Osteoblast (primary cell): ENCODE measurements around the gene TUSC7. TPM values are rescaled to one million over a fixed set of nuclear protein-coding genes. Genes with fewer than 3 reads are reported as not detected.

ENCODE experiments used
- DNase-seq: peaks from one replicate; pipeline ENCODE4 v3.0.0; 2011; ENCODE audit warnings: low spot score, mixed read lengths; ENCODE audit not compliant: insufficient read length; ENCODE audit errors: missing footprints
- H2AFZ ChIP-seq: 2 replicates; pipeline ENCODE4 v1.6.0; 2011; ENCODE audit warnings: mild to moderate bottlenecking, low read length
- H3K27ac ChIP-seq: 2 replicates; pipeline ENCODE4 v1.5.1; 2011; ENCODE audit warnings: mild to moderate bottlenecking, low read depth, low read length, moderate library complexity
- H3K27me3 ChIP-seq: 2 replicates; pipeline ENCODE4 v1.6.0; 2012; ENCODE audit warnings: mild to moderate bottlenecking, control low read depth, inconsistent platforms, low read length, moderate library complexity; ENCODE audit not compliant: insufficient read depth
- H3K36me3 ChIP-seq: 2 replicates; pipeline ENCODE4 v1.5.1; 2011; ENCODE audit warnings: mild to moderate bottlenecking, low read length, control low read depth, moderate library complexity; ENCODE audit not compliant: insufficient read depth
- H3K4me1 ChIP-seq: 2 replicates; pipeline ENCODE4 v1.5.1; 2011; ENCODE audit warnings: mild to moderate bottlenecking, low read length, control low read depth, moderate library complexity; ENCODE audit not compliant: insufficient read depth
- H3K4me2 ChIP-seq: 2 replicates; pipeline ENCODE4 v1.6.0; 2011; ENCODE audit warnings: mild to moderate bottlenecking, low read length; ENCODE audit not compliant: insufficient read depth
- H3K4me3 ChIP-seq: fragments of 200-600 bp; sonication (generic); 3 replicates; pipeline ENCODE4 v1.5.1; 2012; ENCODE audit warnings: mild to moderate bottlenecking, low read length, inconsistent platforms; ENCODE audit not compliant: insufficient read depth
- H3K79me2 ChIP-seq: 2 replicates; pipeline ENCODE4 v1.6.0; 2012; ENCODE audit warnings: mild to moderate bottlenecking, low read length, control low read depth, inconsistent platforms; ENCODE audit not compliant: insufficient read depth
- H3K9me3 ChIP-seq: 2 replicates; pipeline ENCODE4 v1.5.1; 2011; ENCODE audit warnings: low read depth, low read length, control low read depth
- H4K20me1 ChIP-seq: 2 replicates; pipeline ENCODE4 v1.6.0; 2012; ENCODE audit warnings: mild to moderate bottlenecking, low read length, control low read depth; ENCODE audit not compliant: insufficient read depth
- CTCF ChIP-seq: IDR thresholded peaks from 2 replicates; pipeline ENCODE4 v1.5.1; 2011; ENCODE audit warnings: mild to moderate bottlenecking, low read depth, low read length, moderate library complexity; ENCODE audit errors: extremely low read depth
- total RNA-seq: library from RNA; depleted of rRNA; stranded (reverse); fragments of >200 nt; gene quantifications from 2 replicates; pipeline ENCODE4 v1.2.3, GENCODE V29; 2012

Gene TUSC7
- total RNA-seq, 1 donor = not detected

DNA sequence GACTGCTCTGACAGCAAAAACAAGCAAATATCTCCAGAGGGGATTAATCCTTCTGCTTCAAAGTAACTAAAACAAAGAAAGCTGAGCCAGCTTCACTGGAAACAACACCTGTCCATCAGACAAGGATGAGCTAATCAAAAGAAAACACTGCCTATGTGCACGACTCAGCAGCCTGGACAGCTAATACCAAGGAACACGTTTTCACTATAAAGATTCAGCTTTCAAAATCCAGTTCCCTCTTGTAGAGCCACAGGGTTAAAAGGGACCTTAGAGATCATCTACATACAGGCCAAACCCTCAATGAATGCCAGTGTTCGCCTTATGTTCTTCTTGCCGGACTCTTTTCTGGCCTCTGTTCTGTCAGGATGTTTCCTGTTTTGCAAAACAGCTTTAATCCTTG is 6.9 kb downstream of the TUSC7 start:
- Histone ChIP-seq H3K79me2 (no peaks in the 10 kb centered on the region), H3K4me3 (no peak overlapping the region), H4K20me1 (no peaks in the 10 kb centered on the region), H3K4me1 (no peaks in the 10 kb centered on the region), H2AFZ (no peak overlapping the region), H3K9me3 (no peaks in the 10 kb centered on the region), H3K27me3 (no peaks in the 10 kb centered on the region), H3K4me2 (no peak overlapping the region), H3K27ac (no peak overlapping the region), H3K36me3 (no peaks in the 10 kb centered on the region)
- DNase-seq = no peak
- TF ChIP-seq CTCF = no peak

GRCh38 chr3:116717566-116717965 is 8.0 kb downstream of the TUSC7 start:
- Histone ChIP-seq H3K27ac (no peak overlapping the region), H3K4me2 (no peak overlapping the region), H3K4me1 (no peaks in the 10 kb centered on the region), H3K27me3 (no peaks in the 10 kb centered on the region), H2AFZ (no peak overlapping the region), H3K36me3 (no peaks in the 10 kb centered on the region), H3K4me3 (no peak overlapping the region), H3K79me2 (no peaks in the 10 kb centered on the region), H4K20me1 (no peaks in the 10 kb centered on the region), H3K9me3 (no peaks in the 10 kb centered on the region)
- no peak for TF ChIP-seq CTCF
- DNase-seq = no peak

DNA sequence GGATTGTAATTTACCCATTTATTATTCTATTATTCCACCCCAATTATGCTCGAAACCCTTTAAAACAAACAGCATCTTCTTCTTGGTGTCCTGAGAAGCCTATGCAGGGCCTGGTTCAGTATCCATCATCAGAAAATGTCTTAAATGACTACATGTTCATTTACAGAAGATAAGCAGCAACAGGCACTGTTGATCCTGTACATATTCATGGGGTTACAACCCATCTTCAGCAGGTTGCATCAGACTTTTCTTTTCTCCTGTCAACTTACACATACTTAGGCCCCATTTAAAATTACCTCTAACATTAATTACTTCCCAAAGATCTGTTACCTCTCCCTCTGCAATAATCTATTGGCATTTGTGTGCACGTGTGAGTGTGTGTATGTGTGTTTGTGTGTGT is 18.9 kb downstream of the TUSC7 start:
- H2AFZ ChIP-seq = no peak overlapping the region
- H3K27ac ChIP-seq = no peak overlapping the region
- no peaks in the 10 kb centered on the region for H3K4me1 ChIP-seq
- H4K20me1 ChIP-seq = no peaks in the 10 kb centered on the region
- TF ChIP-seq CTCF = no peak
- H3K36me3 ChIP-seq = no peaks in the 10 kb centered on the region
- no peaks in the 10 kb centered on the region for H3K27me3 ChIP-seq
- H3K4me2 ChIP-seq = no peak overlapping the region
- no peaks in the 10 kb centered on the region for H3K79me2 ChIP-seq
- no peak overlapping the region for H3K4me3 ChIP-seq
- DNase-seq = no peak
- no peaks in the 10 kb centered on the region for H3K9me3 ChIP-seq

GRCh38 chr3:116734243-116734642 is 24.7 kb downstream of the TUSC7 start:
- TF ChIP-seq CTCF = no peak
- no peak overlapping the region for H3K27ac ChIP-seq

More at GRCh38 chr3:116734243-116734642, 24.7 kb downstream of the TUSC7 start:
- H3K9me3 ChIP-seq = no peaks in the 10 kb centered on the region
- DNase-seq = no peak
- no peak overlapping the region for H2AFZ ChIP-seq
- H4K20me1 ChIP-seq = no peaks in the 10 kb centered on the region
- no peaks in the 10 kb centered on the region for H3K79me2 ChIP-seq
- H3K4me2 ChIP-seq = no peak overlapping the region
- no peak overlapping the region for H3K4me3 ChIP-seq
- H3K27me3 ChIP-seq = no peaks in the 10 kb centered on the region
- H3K4me1 ChIP-seq = no peaks in the 10 kb centered on the region
- no peaks in the 10 kb centered on the region for H3K36me3 ChIP-seq
